Erythroblast (primary cell): Measurements from ENCODE around the gene NENF.

Experiments used
- GATA1 ChIP-seq: IDR thresholded peaks from 2 replicates; pipeline ENCODE4 v1.6.1; 2011; ENCODE audit warnings: low read depth, mild to moderate bottlenecking, control low read depth, low read length, moderate library complexity
- POLR2A ChIP-seq: IDR thresholded peaks from 2 replicates; pipeline ENCODE4 v1.6.1; 2011; ENCODE audit warnings: mild to moderate bottlenecking, low read length

GRCh38 chr1:212489284-212489859 is 56.7 kb downstream of the NENF start:
- TF ChIP-seq POLR2A (no peak), GATA1 (no peak)
